ENCODE measurements around the gene PIGB.
"Not testable (repeated sequence)": the region's sequence is repeated elsewhere in the genome, so short reads cannot be mapped to it uniquely, and the experiment has no call there.

Gene PIGB

GRCh38 chr15:55389264-55389607 lies 70.2 kb downstream of the PIGB start:
- H3K27me3 ChIP-seq (ENCODE audit: insufficient read depth, poor library complexity, severe bottlenecking): no peaks in the 10 kb centered on the region
- H3K27ac ChIP-seq (ENCODE audit: poor library complexity, severe bottlenecking): peak overlapping the region; percentile 47
- ATAC-seq (ENCODE audit: low read depth): peak; percentile 85
- H3K4me3 ChIP-seq (ENCODE audit: severe bottlenecking): no peak overlapping the region
- TF ChIP-seq CTCF (IDR thresholded peaks at IDR 0.05; ENCODE audit: poor library complexity, severe bottlenecking): no peak
- peaks cover 7% of the 10 kb centered on the region for H3K4me1 ChIP-seq (ENCODE audit: insufficient read depth, poor library complexity, severe bottlenecking)
- H3K9me3 ChIP-seq (ENCODE audit: severe bottlenecking): no peaks in the 10 kb centered on the region
- no peak for DNase-seq (ENCODE audit: low spot score)
- no peaks in the 10 kb centered on the region for H3K36me3 ChIP-seq (ENCODE audit: low read depth)

- no peak for ATAC-seq (ENCODE audit: low read depth)
- Histone ChIP-seq H3K9me3 (ENCODE audit: severe bottlenecking) (no peaks in the 10 kb centered on the region), H3K27ac (ENCODE audit: poor library complexity, severe bottlenecking) (no peak overlapping the region), H3K4me1 (ENCODE audit: insufficient read depth, poor library complexity, severe bottlenecking) (no peaks in the 10 kb centered on the region), H3K36me3 (ENCODE audit: low read depth) (no peaks in the 10 kb centered on the region), H3K4me3 (ENCODE audit: severe bottlenecking) (no peak overlapping the region), H3K27me3 (ENCODE audit: insufficient read depth, poor library complexity, severe bottlenecking) (no peaks in the 10 kb centered on the region)
- TF ChIP-seq CTCF (IDR thresholded peaks at IDR 0.05; ENCODE audit: poor library complexity, severe bottlenecking): no peak
- no peak for DNase-seq (ENCODE audit: low spot score)
Measured at GRCh38 chr15:55394694-55395093, 75.7 kb downstream of the PIGB start.

- Histone ChIP-seq H3K36me3 (ENCODE audit: low read depth) (no peaks in the 10 kb centered on the region), H3K27ac (ENCODE audit: poor library complexity, severe bottlenecking) (no peak overlapping the region), H3K27me3 (ENCODE audit: insufficient read depth, poor library complexity, severe bottlenecking) (no peaks in the 10 kb centered on the region), H3K4me1 (ENCODE audit: insufficient read depth, poor library complexity, severe bottlenecking) (no peaks in the 10 kb centered on the region), H3K4me3 (ENCODE audit: severe bottlenecking) (no peak overlapping the region), H3K9me3 (ENCODE audit: severe bottlenecking) (no peaks in the 10 kb centered on the region)
- TF ChIP-seq CTCF (IDR thresholded peaks at IDR 0.05; ENCODE audit: poor library complexity, severe bottlenecking): no peak
- no peak for DNase-seq (ENCODE audit: low spot score)
- no peak for ATAC-seq (ENCODE audit: low read depth)
Measured at GRCh38 chr15:55398243-55398642, 79.2 kb downstream of the PIGB start.

GRCh38 chr15:55400050-55400449 lies 81.0 kb downstream of the PIGB start:
- H3K9me3 ChIP-seq (ENCODE audit: severe bottlenecking): not testable (repeated sequence)

GRCh38 chr15:55401786-55402246 lies 82.8 kb downstream of the PIGB start:
- peaks cover 4% of the 10 kb centered on the region for H3K4me1 ChIP-seq (ENCODE audit: insufficient read depth, poor library complexity, severe bottlenecking)
- no peaks in the 10 kb centered on the region for H3K36me3 ChIP-seq (ENCODE audit: low read depth)
- no peak for ATAC-seq (ENCODE audit: low read depth)
- no peaks in the 10 kb centered on the region for H3K9me3 ChIP-seq (ENCODE audit: severe bottlenecking)
- no peak for DNase-seq (ENCODE audit: low spot score)
- H3K27me3 ChIP-seq (ENCODE audit: insufficient read depth, poor library complexity, severe bottlenecking): no peaks in the 10 kb centered on the region
- no peak overlapping the region for H3K27ac ChIP-seq (ENCODE audit: poor library complexity, severe bottlenecking)
- no peak for TF ChIP-seq CTCF (IDR thresholded peaks at IDR 0.05; ENCODE audit: poor library complexity, severe bottlenecking)
- H3K4me3 ChIP-seq (ENCODE audit: severe bottlenecking): no peak overlapping the region

More at GRCh38 chr15:55400050-55400449, 81.0 kb downstream of the PIGB start:
- H3K27ac ChIP-seq (ENCODE audit: poor library complexity, severe bottlenecking); H3K27me3 ChIP-seq (ENCODE audit: insufficient read depth, poor library complexity, severe bottlenecking); H3K4me3 ChIP-seq (ENCODE audit: severe bottlenecking); DNase-seq (ENCODE audit: low spot score); H3K36me3 ChIP-seq (ENCODE audit: low read depth); ATAC-seq (ENCODE audit: low read depth); H3K4me1 ChIP-seq (ENCODE audit: insufficient read depth, poor library complexity, severe bottlenecking): not testable (repeated sequence)

Measured in RWPE2 (cell line).